GM06990 (cell line): Measurements from ENCODE around the gene HOXB13.

Source experiments
- DNase-seq: peaks from one replicate; pipeline ENCODE4 v3.0.0-alpha.2; 2011; ENCODE audit not compliant: insufficient read length; ENCODE audit errors: extremely low read depth
- H3K27me3 ChIP-seq: replicated peaks from 2 replicates; pipeline ENCODE4 v1.6.0; 2011; ENCODE audit warnings: low read length; ENCODE audit not compliant: control insufficient read depth, insufficient read depth
- H3K36me3 ChIP-seq: 2 replicates; pipeline ENCODE4 v1.5.1; 2011; ENCODE audit warnings: low read length; ENCODE audit not compliant: control insufficient read depth, insufficient read depth
- H3K4me3 ChIP-seq: replicated peaks from 2 replicates; pipeline ENCODE4 v1.5.1; 2011; ENCODE audit warnings: low read depth, mild to moderate bottlenecking, control low read depth, low read length
- CTCF ChIP-seq: IDR thresholded peaks from 2 replicates; pipeline ENCODE4 v1.5.1; 2011; ENCODE audit warnings: low read length, control low read depth, mild to moderate bottlenecking, inconsistent platforms; ENCODE audit not compliant: insufficient read depth, poor library complexity, severe bottlenecking

The HOXB13 gene

GRCh38 chr17:48737330-48738043 lies 8.9 kb upstream of the HOXB13 start:
- DNase-seq, result no peak
- H3K27me3 ChIP-seq, result peaks cover 14% of the 10 kb centered on the region
- no peaks in the 10 kb centered on the region for H3K36me3 ChIP-seq
- no peak overlapping the region for H3K4me3 ChIP-seq
- no peak for TF ChIP-seq CTCF

GRCh38 chr17:48735062-48735351 lies 6.5 kb upstream of the HOXB13 start:
- no peaks in the 10 kb centered on the region for H3K36me3 ChIP-seq
- TF ChIP-seq CTCF, result no peak
- DNase-seq, result no peak
- peaks cover 14% of the 10 kb centered on the region for H3K27me3 ChIP-seq
- H3K4me3 ChIP-seq, result no peak overlapping the region

GRCh38 chr17:48734333-48735061 lies 5.9 kb upstream of the HOXB13 start:
- no peak for TF ChIP-seq CTCF
- Histone ChIP-seq H3K36me3 (no peaks in the 10 kb centered on the region), H3K4me3 (no peak overlapping the region), H3K27me3 (peaks cover 16% of the 10 kb centered on the region)
- no peak for DNase-seq

- no peak for TF ChIP-seq CTCF
- H3K4me3 ChIP-seq, result no peak overlapping the region
- no peak for DNase-seq
- no peaks in the 10 kb centered on the region for H3K36me3 ChIP-seq
- H3K27me3 ChIP-seq, result peaks cover 13% of the 10 kb centered on the region
Measured at GRCh38 chr17:48733632-48734328, 5.2 kb upstream of the HOXB13 start.

- DNase-seq, result no peak
- peaks cover 13% of the 10 kb centered on the region for H3K27me3 ChIP-seq
- H3K36me3 ChIP-seq, result no peaks in the 10 kb centered on the region
- TF ChIP-seq CTCF, result no peak
- H3K4me3 ChIP-seq, result no peak overlapping the region
Measured at GRCh38 chr17:48732688-48733629, 4.4 kb upstream of the HOXB13 start.
